K562 (cell line): ENCODE data around the gene LSR. TPM values are rescaled to one million over a fixed set of nuclear protein-coding genes. Genes with fewer than 3 reads are reported as not detected.

ENCODE experiments used
- E2F3 ChIP-seq: fragments of 250-450 bp; sonication (Bioruptor Pico); IDR thresholded peaks from 2 replicates; pipeline ENCODE4 v1.4.0; 2020; ENCODE audit warnings: mild to moderate bottlenecking
- EHMT2 ChIP-seq: fragments of 450-650 bp; IDR thresholded peaks from 2 replicates; pipeline ENCODE4 v1.6.1; 2018; ENCODE audit warnings: antibody characterized with exemption
- HLTF ChIP-seq: fragments of 450-650 bp; IDR thresholded peaks from 2 replicates; pipeline ENCODE4 v1.6.1; 2016
- PTRF ChIP-seq: fragments of 450-650 bp; IDR thresholded peaks from 2 replicates; pipeline ENCODE4 v1.6.1; 2016; ENCODE audit warnings: mild to moderate bottlenecking, missing genetic modification characterization, missing compliant biosample characterization
- ZFP30 ChIP-seq: fragments of 250-450 bp; sonication (Bioruptor Pico); IDR thresholded peaks from 2 replicates; pipeline ENCODE4 v1.8.0; 2022; ENCODE audit warnings: moderate library complexity, mild to moderate bottlenecking, inconsistent platforms, borderline replicate concordance
- ZNF764 ChIP-seq: fragments of 250-450 bp; sonication (Bioruptor Pico); IDR thresholded peaks from 2 replicates; pipeline ENCODE4 v1.4.0; 2020; ENCODE audit warnings: low read depth, mild to moderate bottlenecking, moderate library complexity
- polyA plus RNA-seq, 8 experiments: library from polyadenylated mRNA; depleted of rRNA in 4 of 8; stranded (reverse) in 5 of 8; unstranded in 3 of 8; fragments of >200 nt; fragmentation: Nextera tagmentation in 2 of 8; fragmentation: Illumina TruSeq in 1 of 8; extraction: Ambion mirVana in 2 of 8; extraction: Trizol in 1 of 8; gene quantifications; 2 replicates each; pipeline versions ENCODE4 v1.2.1 to v1.2.3, GENCODE V29; 2011 to 2014; ENCODE audit warnings: inconsistent platforms in 1 of 8, missing spikeins in 1 of 8
- total RNA-seq, 7 experiments: library from RNA; depleted of rRNA in 6 of 7; stranded (reverse); fragments of >200 nt in 6 of 7; fragmentation: Illumina TruSeq in 2 of 7; extraction: Trizol in 2 of 7; gene quantifications; 2 replicates each; pipeline versions ENCODE4 v1.2.1 to v1.2.3, GENCODE V29; 2011 to 2021; ENCODE audit warnings: low replicate concordance in 1 of 7
- TF ChIP-seq, protein P1 (sequence below): sonication (generic); formaldehyde crosslinking; IDR thresholded peaks from 2 replicates; pipeline ENCODE4 v1.9.0; 2022; ENCODE audit warnings: mild to moderate bottlenecking, missing genetic modification reagents
- TF ChIP-seq, protein P2 (sequence below), 2 experiments: fragments of 450-650 bp; conservative IDR thresholded peaks; 2 replicates each; pipeline ENCODE4 v1.6.1; 2017; ENCODE audit warnings: mild to moderate bottlenecking in 2 of 2, moderate library complexity in 2 of 2

LSR gene
- total and polyA plus RNA-seq, 9 of the 15 experiments (the other 6 are each of a cell fraction or from before 2014, with no cell fraction given), result 0.44 to 87.9 (median 28.0) TPM

DNA sequence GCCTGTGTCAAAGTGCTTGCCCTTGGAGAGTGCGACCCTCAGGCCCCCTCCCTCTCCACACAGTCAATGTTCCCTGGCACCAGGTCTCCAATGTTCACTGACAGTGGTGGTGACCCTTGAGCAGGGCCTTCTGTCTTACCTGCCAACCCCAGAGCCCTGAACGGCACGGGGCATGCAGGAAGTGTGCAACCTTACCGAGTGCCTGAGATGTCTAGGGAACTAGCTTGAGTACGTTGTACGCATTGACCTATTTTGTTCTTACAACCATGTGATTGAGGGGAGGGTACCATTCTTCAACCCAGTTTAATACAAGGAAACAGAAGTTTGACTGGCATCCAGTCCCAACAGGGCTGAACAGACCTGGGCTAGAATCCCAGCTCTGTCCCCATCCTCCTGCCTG, 56.4 kb downstream of the LSR start (continued):
- TF ChIP-seq, protein P1, sequence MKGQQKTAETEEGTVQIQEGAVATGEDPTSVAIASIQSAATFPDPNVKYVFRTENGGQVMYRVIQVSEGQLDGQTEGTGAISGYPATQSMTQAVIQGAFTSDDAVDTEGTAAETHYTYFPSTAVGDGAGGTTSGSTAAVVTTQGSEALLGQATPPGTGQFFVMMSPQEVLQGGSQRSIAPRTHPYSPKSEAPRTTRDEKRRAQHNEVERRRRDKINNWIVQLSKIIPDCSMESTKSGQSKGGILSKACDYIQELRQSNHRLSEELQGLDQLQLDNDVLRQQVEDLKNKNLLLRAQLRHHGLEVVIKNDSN (CRISPR knock-in tag), result peak; percentile 29; the same call in 1 of the 2 replicates
- TF ChIP-seq E2F3 (CRISPR knock-in tag) (no peak), PTRF (tag) (no peak), ZFP30 (no peak), EHMT2 (no peak), ZNF764 (CRISPR knock-in tag) (no peak), HLTF (no peak)
- TF ChIP-seq, protein P2, sequence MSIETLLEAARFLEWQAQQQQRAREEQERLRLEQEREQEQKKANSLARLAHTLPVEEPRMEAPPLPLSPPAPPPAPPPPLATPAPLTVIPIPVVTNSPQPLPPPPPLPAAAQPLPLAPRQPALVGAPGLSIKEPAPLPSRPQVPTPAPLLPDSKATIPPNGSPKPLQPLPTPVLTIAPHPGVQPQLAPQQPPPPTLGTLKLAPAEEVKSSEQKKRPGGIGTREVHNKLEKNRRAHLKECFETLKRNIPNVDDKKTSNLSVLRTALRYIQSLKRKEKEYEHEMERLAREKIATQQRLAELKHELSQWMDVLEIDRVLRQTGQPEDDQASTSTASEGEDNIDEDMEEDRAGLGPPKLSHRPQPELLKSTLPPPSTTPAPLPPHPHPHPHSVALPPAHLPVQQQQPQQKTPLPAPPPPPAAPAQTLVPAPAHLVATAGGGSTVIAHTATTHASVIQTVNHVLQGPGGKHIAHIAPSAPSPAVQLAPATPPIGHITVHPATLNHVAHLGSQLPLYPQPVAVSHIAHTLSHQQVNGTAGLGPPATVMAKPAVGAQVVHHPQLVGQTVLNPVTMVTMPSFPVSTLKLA (conservative IDR thresholded peaks at IDR 0.05), result no peak
